ENCODE results near the gene ZNF319.

The ZNF319 gene

DNA sequence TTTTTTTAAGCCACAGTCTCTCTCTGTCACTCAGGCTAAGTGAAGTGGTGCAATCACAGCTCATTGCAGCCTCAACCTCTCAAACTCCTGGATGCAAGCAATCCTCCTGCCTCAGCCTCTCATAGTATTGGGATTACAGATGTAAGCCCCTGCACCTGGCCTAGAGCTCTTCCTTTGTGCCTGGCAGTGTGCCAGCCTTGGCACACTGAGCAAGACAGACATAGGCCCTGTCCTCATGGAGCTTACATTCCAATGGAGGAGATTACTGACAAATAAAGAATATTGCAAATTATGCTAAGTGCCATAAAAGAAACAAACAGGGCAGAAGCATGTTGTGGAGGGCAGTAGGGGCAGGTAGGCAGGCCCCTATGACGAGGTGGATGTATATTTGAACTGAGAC lies 28.6 kb downstream of the ZNF319 start:
- no peak for DNase-seq

DNA sequence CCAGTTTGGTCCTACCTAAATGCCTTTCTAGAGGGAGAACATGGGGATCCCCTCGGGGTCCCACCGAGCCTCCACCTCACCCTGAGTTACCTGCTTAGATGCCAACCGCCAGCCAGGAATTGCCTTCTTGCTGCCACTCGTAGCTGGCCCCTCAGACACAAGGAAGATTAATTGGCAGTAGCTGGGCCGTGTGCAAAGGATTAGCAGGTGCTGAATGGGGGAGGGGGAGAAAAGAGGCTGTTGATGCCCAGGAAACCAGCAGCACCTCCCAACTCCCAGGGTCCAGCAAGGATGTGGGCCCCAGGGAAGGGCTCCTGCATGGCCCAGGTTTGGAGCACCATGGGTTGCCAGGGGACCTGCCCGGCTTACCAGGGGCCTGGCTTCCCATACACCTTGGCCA lies 29.5 kb downstream of the ZNF319 start, which contains the start of gene CNGB1:
TSS of gene CNGB1 (minus strand) at position 159 of the 400 bp plus-strand sequence. CDS start 3,842 bp downstream, outside the sequence.
- no peak for DNase-seq

DNA sequence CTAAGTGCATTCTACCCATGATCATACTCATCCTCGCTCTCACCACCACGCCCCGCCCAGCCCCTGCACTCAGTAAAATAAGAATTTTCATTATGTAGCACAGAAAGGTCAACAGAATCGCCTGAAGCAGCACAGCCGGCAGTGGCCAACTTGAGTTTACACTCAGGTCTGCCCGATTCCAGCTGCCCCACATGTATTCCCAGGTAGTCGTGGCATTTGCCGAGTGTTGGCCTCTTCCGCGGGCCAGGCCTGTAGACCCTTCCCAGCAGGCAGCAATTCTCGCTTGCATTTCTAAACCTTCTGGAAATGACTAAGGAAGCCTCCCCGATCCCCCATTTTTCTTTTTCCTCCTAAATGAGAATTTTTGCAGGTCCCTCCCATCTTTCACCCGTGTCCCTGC lies 30.2 kb downstream of the ZNF319 start:
- DNase-seq, result no peak

DNA sequence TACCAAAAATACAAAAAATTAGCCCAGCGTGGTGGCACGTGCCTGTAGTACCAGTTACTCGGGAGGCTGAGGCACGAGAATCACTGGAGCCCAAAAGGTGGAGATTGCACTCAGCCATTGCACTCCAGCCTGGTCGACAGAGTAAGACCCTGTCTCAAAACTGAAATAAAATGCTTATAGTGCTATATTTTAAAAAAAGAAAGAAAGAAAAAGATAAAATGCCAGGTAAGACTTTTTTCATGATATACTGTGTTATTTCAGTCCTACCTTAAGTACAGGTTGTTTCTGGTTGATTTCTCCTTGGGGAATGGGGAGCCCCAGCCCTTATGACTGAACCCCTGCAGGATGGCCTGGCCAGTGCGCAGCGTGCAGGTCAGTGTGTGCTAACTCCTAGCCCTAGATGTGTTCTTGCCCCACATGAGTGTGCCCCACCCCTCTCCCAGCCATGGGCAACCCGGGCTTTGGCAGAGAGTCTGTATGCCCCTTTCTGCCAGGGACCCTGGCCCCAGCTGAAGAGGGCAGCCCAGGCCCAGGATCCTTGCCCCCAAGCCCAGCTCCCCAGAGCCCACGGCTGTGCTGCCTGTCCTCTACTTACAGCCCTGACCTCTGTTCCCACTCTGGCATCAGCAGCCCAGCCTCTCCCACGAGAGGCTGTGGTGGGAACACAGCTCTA lies 30.9 kb downstream of the ZNF319 start:
- DNase-seq, result no peak

DNA sequence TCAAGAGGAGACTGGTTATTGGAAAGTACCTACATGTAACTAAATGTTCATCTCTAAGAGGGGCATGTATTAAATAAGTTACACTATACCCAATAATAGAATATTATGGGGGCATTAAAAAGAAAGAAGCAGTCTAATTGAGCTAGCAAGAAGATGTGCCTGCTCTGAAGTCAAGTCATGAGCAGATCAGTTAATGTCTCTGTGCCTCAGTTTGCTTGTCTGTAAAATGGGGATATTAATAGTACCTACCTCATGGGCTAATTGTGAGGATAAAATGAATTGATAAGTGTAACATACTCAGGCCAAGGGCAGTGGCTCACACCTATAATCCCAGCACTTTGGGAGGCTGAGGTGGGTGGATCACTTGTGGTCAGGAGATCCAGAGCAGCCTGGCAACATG lies 32.6 kb downstream of the ZNF319 start:
- no peak for DNase-seq

DNA sequence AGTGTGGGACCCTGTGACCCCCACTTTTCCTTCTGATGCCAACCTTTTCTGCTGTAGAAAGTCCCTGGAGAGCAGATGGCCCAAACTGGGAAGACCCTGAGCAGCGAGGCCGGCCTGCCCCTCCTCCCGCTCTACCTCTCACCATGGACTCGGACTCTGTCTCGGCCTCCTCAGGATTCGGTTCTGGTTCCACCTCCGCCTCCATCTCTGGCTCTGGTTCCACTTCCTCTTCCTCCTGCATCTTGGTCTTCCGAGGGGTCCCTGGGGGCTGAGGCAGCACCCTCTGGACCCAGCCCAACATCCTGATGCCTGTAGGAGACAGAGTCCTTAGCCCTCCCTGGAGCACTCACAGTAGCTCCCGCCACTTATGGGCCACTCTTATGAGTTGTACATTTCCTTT lies 33.5 kb downstream of the ZNF319 start:
- no peak for DNase-seq

DNA sequence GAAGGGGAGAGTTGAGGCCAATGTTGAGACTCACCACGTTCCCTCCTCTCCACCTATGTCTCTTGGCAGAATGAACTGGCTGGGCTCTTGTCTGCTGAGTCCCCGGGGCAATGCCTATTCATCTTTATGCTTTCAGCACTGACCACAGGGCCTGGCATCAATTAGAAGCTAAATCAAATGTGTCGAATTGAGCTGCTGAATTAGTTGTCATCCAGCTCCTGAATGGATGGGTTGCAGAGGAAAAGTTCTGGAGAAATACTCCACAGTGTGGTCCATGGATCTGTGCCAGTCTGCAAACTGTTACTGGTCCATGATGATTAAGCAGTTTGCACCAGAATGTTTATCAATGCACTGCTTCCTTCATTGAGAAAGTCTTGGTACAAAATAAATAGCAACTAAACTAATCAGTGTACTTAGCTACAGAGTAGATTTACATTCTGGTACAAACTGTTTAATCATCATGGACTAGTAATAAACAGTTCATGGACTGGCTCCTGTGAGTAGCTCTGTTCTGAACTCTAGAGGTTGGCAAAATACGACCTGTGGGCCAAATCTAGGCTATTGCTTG lies 34.2 kb downstream of the ZNF319 start:
- DNase-seq, result no peak

DNA sequence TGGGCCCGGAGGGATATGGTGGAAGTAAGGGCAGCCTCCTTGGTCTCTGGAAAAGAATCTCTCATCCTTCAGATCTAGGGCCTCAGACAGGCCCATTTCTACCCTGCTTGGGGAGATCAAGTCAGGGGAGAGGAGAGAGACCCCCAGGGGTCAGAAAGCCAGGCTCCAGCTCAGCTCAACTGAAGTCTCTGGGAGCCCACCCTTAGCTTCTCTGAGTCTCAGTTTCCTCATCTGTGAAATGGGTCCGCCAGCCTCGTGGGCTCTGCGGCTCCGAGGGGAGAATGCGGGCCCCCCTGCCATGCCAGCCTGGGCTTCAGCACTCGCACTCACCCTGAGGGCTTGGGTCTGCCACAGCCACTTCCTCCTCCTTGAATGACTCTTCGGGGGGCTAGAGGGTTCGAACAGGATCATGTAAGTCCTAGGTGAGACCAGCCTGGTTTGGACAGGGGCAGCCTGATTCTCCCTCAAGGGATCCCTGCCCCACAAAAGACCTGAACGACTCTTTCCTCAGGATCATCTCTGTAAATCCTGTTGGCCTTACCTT lies 36.2 kb downstream of the ZNF319 start:
- no peak for DNase-seq

DNA sequence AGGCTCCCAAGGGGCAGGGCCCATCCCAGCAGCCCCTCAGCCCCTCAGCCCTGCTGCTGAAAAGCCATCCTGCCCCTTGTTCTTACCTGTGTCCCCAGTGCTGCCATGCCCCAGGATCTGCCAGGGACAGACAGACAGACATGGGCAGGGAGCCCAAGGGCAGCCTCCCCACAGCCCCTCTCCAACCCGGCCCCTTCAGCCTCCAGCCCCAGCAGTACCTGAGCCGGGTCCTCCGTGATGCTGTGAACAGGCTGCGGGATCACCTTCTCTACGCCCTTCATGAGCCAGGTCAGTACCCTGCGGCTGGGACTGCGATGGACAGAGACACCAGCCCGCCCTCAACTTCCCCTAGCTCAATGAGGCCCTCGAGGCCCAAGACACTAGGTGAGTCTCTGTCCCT lies 37.7 kb downstream of the ZNF319 start:
- no peak for DNase-seq

DNA sequence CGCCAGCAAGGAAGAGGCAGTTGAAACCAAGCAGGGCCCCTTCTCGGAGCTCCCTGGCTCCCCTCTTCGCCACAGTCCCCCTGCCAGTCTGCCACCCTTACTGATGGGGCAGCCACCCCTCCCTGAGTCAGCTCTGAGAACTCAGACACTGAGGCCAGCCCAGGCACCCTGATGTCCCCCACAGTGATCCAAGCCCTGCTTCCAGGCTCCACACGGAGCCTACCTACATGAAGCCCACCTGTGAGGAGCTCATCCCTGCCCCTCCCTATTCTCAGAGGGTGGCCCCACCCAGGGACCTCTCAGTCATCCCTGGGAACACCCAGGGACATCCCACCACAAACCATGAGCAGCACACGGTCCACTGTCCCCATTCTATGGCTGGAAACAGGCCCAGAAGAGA lies 38.4 kb downstream of the ZNF319 start:
- DNase-seq, result no peak

DNA sequence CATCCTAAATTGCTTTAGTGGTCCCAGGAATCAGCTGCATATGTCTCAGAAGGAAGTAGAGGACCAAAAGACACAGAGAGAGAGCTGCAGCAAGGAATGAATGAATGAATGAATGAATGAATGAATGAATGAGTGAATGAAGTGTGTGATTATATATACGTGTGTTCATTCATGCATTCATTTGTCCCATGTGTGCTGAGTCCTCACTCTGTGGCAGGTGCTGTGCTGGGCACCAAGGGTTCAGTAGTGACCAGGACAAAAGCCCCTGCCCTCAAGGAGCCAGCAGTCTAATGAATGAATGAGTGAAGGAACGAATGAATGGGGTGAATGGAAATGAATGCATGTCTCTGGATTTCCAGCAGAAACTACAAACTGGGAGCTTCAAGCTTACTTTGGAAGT lies 38.9 kb downstream of the ZNF319 start:
- no peak for DNase-seq

DNA sequence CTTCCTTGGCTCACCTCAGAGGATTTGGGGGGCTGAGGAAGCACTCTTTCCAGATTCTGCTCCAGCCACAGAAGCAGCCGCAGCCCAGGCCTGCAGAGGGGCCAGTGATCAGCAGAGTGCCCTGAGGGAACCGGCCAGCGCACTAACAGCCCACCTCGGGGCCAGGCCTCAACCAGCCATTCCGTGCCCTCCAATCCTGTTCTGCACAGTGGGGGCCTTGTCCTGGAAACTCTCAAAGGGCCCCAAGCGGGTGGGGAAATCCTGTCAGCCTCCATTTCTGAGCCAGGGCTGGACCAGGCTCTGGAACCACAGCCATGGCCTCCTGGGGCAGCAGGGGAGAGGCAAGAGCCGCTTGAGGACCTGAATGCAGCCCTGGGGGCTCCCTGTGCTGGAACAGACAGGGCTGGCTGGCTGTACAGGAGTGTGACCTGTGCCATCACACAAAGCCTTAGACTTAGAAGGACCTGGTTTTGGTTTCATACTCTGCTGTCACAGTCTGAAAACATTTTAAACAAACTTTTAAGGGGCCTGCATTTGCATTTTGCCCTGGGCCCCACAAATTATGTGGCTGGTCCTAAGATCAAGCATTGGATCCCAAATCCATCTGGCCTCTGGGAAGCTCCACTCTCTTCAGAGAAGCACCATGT lies 39.5 kb downstream of the ZNF319 start:
- no peak for DNase-seq

DNA sequence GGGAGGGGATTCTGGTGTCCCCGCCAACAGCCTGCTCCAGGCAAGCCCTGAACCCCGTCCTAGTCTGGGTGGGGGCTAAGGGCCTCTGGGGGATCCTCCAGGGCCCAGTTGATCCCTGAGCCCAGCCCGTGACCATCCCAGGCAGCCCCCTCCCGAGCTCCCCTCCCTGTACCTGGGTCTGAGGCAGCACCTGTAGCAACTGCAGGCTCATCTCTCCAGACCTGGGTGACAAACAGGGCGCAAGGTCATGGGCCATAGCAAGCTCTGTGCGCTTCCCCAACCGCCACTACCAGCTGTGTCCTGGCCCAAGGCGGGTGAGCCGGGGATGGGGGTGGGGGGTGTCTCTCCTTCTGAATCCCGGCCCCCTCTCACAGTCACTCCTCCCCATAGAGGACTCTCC lies 40.2 kb downstream of the ZNF319 start:
- DNase-seq, result no peak

DNA sequence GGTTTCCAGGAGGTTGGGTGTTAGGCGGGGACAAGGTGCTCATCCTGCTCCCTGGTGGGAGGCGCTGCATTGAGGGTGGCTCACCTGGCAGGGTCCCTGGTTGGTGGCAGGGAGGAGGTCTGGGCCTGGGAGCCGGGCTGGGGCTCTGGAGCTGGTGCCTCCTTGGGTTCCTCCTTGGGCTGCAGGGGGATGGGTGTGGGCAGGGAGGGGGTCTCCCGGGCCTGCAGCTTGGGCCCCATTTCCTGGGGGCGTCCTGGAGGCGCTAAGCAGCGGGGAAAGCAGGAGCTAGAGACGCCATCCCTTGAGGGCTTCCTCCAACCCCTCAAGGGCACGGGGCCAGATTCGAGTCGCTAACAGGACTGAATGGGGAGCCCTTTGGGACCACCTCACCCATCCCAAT lies 40.7 kb downstream of the ZNF319 start:
- DNase-seq, result no peak

DNA sequence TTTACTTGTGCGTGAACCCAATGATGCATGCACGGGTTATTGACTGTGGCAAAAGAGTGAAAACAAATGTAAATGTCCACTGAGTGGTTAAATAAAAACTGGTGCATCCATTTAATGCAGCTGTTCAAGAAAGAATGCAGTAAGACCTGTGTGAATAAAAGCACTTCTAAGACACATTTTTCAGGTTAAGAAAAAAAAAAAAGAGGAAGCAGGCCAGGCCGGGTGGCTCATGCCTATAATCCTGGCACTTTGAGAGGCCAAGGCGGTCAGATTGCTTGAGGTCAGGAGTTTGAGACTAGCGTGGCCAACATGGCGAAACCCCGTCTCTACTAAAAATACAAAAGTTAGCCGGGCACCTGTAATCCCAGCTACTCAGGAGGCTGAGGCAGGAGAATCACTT lies 41.4 kb downstream of the ZNF319 start:
- no peak for DNase-seq

DNA sequence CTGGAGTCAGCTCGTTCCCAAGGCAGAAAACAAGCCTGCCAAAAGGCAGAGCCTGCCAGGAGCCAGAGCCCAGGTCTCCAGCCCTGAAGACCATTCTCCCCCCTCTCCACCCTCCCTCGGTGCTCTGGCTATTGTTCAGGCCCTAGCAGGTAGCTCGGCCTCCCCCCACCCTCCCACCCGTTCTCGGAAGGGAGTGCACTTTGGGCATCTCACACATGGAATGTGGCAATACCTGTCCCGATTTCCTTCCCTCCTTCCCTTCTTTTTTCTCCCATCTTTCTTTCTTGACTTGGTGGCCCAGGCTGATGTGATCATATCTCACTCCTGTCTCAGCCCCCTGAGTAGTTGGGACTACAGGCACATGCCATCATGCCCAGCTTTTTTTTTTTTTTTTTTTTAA lies 41.9 kb downstream of the ZNF319 start:
- no peak for DNase-seq

DNA sequence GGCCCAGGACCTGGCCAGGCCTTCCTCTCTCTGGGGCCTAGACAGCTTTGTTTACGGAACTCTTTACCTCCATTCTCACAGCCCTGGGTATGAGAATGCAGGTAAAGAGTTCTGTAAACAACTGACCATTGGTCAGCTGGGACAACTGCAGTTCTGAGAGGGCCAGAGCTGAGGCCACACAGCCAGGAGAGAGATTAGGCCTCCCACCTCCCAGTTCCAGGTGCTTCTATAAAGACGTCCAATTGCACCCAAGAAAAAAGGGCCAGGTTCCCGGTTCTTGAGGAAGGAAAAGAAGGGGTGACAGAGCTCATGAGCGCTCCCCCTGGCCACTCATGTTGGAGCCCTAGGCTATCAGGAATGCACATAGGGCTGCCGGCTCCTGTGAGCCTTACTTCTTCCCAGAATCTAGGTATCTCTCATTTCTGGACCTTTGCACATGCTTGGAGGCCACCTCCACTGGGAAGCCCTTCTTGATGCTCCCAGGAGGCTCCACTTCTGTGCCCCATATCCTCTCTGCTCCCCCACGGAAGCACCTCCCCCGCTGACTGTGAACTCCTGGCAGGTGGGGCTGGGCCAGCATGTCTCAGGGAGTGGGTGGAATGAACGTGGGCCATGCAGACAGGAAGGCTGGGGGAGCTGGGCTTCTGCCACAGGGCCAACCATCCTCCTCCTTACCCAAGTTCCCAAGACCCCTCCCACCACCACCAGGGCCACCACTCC lies 42.6 kb downstream of the ZNF319 start:
- no peak for DNase-seq

DNA sequence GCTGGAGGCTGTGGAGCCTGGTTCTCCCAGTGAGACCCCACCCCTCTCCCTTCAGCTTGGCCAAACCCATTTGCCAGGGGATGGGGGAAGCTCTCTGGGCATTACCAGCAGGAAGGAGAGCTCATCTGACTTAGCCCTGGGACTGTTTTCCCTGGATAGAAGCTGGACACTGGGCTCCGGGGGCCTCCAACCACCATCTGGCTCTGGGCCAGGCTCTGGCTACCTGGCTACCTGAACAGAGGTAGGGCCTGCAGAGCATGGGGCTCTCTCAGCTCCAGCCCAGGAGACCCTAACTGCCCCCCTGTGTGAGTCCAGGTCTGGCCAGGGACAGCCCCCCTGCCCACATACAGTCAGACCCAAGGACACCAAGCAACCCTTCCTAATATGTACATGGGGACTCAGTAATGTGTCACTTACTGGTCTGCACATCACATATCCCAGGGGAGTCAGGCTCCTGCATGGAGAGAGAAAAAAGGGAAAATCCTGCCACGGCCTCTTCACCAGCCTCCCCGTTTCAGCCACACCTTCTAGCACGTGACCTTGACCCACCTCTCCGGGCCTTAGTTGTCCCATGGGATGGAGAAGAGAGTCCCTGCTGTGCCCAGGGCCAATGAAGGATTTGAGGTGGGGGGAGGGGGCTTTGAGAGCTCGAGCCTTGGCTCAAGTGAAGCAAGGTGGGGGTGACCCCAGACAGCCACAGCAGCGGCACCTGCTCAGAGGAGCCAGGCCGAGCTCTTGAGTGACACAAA lies 43.4 kb downstream of the ZNF319 start:
- no peak for DNase-seq

DNA sequence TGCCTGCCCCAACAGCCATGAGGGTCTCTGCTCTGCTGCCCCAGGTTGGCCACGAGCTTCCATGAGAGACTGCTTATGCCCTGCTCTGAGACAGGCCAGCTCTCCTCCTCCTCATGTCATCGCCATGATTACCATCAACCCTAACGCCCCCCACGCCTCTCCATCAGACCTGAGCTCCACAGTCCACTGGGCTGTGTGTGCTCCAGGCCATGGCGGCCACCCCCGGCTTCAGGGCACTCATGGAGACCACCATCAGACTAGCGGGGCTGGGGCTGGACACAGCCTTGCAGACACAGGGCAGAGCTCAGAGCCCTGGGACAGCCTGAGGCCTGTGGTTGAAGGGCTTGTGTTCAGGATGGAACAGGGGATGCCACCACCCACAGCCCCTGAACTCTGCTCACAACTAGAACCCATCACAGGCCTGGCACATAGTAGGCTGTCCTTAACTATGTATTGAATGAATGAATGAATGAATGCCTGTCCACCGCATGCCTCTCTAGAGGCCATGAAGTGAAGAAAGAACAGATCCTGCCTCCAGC lies 44.1 kb downstream of the ZNF319 start:
- no peak for DNase-seq

DNA sequence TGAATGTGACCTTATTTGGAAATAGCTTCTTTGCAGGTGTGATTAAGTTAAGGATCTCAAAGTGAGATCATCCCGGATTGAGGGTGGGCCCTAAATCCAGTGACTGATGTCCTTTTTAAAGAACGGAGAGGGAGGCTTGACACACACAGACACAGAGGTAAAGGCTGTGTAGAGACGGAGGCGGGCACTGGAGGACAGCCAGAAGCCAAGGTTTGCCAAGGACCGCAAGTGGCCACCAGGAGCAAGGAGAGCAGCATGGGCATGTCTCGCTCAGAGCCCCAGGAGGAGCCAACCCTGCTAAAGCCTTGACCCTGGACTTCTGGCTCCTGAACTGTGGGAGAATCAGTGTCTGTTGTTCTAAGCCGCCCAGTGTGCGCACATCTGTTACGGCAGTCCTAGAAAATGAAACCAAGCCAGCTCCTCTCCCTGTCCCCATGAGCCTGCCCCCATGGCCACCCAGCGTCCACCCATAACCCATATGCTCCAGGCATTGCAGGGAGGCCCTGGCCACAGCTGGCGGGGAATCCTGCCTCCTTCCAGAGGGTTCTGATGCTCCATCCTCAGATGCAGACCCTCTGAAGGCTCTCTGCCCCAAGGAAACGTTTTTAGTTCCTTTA lies 44.8 kb downstream of the ZNF319 start:
- no peak for DNase-seq

DNA sequence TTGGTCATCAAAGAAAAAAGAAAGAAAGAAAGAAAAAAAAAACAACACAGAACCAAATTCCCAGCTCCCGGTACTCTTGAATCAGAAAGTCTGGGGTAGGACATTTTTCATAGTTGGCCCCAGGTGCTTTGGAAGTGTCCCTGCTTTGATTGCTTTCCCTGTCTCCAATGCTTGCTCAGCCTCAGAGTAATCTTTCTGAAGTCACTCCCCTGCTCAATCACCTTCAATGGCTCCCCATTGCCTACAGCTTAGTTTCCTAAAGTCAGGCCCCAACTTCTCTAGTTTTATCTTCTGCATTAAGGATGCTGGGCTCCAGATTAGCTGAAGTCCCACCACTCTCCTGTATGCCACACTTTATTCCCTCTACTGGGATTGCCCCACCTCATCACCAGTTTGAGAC lies 46.6 kb downstream of the ZNF319 start:
- DNase-seq, result no peak

DNA sequence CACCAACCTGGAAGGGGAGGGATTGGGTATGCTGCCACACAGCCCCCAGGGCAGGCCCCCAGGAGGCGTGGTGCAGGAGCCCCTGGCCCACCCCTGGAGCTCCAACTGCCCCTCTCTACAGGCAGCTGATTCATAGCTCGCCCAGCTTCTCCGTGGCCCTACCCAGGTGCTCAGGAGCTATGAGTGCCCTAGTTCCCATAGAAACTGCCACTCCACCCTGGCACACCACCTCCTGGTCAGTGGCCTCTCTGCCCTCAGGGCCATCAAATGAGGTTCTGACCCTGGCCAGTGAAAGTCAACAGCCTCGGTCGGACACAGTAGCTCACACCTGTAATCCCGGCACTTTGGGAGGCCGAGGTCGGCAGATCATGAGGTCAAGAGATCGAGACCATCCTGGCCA lies 47.6 kb downstream of the ZNF319 start:
- no peak for DNase-seq
